ENCODE data around the gene CTDSPL2.
"Not testable (repeated sequence)": the region's sequence is repeated elsewhere in the genome, so short reads cannot be mapped to it uniquely, and the experiment has no call there.

CTDSPL2 gene

DNA sequence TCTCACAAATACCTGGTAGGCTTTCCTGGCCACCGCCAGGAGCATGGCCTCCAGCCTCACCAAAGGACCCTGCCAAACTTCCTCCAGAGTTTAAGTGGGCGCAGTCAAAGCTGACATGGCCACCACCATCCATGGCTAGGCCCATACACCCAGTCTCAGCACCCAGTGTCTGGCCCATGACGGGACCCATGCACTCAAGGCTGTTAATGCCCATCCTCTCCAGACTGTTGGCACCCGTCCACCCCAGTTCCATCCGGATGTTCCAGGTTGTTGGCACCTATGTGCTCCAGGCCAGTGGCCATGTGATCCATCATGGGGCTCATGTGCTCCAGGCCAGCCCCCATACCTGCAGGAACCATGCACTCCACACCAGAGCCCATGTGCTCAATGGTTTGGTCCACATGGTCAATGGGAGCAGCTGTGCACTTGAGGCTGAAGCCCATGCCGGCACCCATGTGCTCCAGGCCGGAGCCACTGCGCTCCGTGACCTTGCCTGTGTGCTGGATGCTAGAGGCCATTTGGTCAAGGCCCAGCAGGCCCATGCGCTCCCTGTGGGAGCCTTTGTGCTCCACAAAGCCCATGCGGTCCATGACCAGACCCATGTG lies 20.4 kb downstream of the CTDSPL2 start:
- no peaks in the 10 kb centered on the region for H3K4me1 ChIP-seq (ENCODE audit: insufficient read depth, low read length)
- no peak overlapping the region for H2AFZ ChIP-seq (ENCODE audit: low read depth, low read length)
- no peak overlapping the region for H3K4me3 ChIP-seq (ENCODE audit: low read length)
- peaks cover 7% of the 10 kb centered on the region for H3K9me3 ChIP-seq (ENCODE audit: low read length)
- peaks cover 11% of the 10 kb centered on the region for H3K36me3 ChIP-seq (ENCODE audit: insufficient read depth, low read length)
- no peaks in the 10 kb centered on the region for H3K27me3 ChIP-seq (ENCODE audit: insufficient read depth, low read length)

DNA sequence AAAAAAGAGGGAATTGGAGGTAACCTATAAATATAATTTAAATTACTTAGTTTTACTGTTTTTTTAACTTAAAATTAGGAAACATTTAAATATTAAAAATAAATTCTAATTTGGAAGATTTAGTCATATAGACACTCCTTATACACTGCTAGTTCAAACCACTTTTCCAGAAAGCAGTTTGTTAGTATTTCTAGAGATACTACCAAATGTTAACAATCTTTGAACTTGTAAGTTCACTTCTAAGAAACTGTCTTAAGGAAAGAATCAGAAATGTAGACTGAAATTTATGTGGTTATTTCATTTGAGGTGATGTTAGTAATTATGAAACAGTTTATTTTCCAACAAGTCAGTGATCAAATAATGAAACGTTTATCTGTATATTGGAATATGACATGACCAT lies 22.7 kb downstream of the CTDSPL2 start:
- no peaks in the 10 kb centered on the region for H3K27me3 ChIP-seq (ENCODE audit: insufficient read depth, low read length)
- H3K9me3 ChIP-seq (ENCODE audit: low read length): no peaks in the 10 kb centered on the region
- no peaks in the 10 kb centered on the region for H3K4me1 ChIP-seq (ENCODE audit: insufficient read depth, low read length)
- no peak overlapping the region for H2AFZ ChIP-seq (ENCODE audit: low read depth, low read length)
- no peak overlapping the region for H3K4me3 ChIP-seq (ENCODE audit: low read length)
- H3K36me3 ChIP-seq (ENCODE audit: insufficient read depth, low read length): peaks cover 6% of the 10 kb centered on the region

DNA sequence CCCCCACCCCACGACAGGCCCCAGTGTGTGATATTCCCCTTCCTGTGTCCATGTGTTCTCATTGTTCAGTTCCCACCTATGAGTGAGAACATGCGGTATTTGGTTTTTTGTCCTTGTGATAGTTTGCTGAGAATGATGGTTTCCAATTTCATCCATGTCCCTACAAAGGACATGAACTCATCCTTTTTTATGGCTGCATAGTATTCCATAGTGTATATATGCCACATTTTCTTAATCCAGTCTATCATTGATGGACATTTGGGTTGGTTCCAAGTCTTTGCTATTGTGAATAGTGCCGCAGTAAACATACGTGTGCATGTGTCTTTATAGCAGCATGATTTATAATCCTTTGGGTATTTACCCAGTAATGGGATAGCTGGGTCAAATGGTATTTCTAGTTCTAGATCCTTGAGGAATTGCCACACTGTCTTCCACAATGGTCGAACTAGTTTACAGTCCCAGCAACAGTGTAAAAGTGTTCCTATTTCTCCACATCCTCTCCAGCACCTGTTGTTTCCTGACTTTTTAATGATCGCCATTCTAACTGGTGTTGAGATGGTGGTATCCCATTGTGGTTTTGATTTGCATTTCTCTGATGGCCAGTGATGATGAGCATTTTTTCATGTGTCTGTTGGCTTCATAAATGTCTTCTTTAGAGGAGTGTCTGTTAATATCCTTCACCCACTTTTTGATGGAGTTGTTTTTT lies 26.3 kb downstream of the CTDSPL2 start:
- not testable (repeated sequence) for H3K4me1 ChIP-seq (ENCODE audit: insufficient read depth, low read length); H2AFZ ChIP-seq (ENCODE audit: low read depth, low read length); H3K4me3 ChIP-seq (ENCODE audit: low read length); H3K9me3 ChIP-seq (ENCODE audit: low read length); H3K27me3 ChIP-seq (ENCODE audit: insufficient read depth, low read length); H3K36me3 ChIP-seq (ENCODE audit: insufficient read depth, low read length)

DNA sequence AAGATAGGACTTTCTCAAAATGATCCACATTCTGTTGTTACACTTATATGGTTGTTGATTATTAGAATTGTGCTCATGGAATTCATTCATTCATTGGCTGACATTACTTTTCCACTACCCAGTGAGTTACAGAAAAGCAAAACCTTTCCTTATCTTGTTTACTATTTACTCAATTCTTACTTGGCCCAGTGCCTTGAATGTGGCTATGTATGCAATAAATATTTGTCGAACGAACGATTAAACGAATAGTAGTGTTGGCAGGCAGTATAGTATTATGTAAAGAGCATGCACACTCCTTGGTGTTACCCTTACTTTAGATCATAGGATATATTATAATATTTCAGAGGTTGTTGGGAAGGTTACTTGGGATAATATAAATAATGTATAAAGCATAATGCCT lies 31.0 kb downstream of the CTDSPL2 start:
- no peak overlapping the region for H3K4me3 ChIP-seq (ENCODE audit: low read length)
- H3K27me3 ChIP-seq (ENCODE audit: insufficient read depth, low read length): no peaks in the 10 kb centered on the region
- H2AFZ ChIP-seq (ENCODE audit: low read depth, low read length): no peak overlapping the region
- no peaks in the 10 kb centered on the region for H3K4me1 ChIP-seq (ENCODE audit: insufficient read depth, low read length)
- H3K9me3 ChIP-seq (ENCODE audit: low read length): no peaks in the 10 kb centered on the region
- peaks cover 38% of the 10 kb centered on the region for H3K36me3 ChIP-seq (ENCODE audit: insufficient read depth, low read length)

DNA sequence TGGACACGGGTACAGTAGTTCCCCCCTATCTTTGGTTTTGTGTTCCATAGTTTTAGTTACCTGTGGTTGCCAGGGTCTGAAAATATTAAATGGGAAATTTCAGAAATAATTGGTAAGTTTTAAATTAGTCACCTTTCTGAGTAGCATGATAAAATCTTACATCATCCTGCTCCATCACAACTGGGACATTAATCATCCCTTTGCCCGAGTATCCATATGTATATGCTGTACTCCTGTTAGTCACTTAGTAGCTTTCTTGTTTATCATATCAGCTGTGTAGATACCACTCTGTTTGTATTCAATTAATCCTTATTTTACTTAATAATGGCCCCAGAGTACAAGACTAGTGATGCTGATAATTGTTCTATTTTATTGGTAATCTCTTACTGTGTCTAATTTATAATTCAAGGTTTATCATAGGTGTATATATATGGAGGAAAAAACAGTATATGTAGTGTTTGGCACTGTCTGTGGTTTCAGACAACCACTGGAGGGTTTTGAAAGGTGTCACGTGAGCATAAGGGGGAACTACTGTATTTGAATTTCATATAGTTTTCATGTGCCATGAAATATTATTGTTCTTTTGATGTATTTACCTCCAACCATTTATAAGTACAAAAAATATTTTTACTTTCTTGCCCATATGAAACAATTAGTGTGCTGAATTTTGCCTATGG lies 41.4 kb downstream of the CTDSPL2 start:
- H3K36me3 ChIP-seq (ENCODE audit: insufficient read depth, low read length): peaks cover 34% of the 10 kb centered on the region

DNA sequence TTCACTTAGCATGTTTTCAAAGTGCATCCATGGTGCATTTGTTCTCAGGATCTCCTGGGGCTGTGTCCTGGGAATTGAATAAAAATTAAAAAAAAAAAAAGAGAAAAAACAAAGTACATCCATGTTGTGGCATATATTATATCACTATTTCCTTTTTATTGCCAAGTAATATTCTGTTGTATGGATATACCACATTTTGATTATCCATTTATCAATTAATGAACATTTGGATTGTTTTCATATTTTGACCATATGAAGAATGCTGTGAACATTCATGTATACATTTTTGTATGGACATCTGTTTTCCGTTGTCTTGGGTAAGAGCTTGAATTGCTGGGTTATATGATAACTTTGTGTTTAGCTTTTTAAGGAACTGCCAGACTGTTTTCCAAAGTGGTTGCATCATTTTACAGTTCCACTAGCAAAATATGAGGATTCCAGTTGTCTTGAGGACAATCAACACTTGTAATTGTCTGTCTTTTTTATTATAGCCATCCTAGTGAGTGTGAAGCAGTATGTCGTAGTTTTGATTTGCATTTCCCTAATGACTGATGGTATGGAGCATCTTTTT lies 44.5 kb downstream of the CTDSPL2 start:
- Histone ChIP-seq H3K4me3 (ENCODE audit: low read length) (no peak overlapping the region), H3K9me3 (ENCODE audit: low read length) (peaks cover 3% of the 10 kb centered on the region), H3K4me1 (ENCODE audit: insufficient read depth, low read length) (no peaks in the 10 kb centered on the region), H3K27me3 (ENCODE audit: insufficient read depth, low read length) (no peaks in the 10 kb centered on the region), H3K36me3 (ENCODE audit: insufficient read depth, low read length) (peaks cover 22% of the 10 kb centered on the region), H2AFZ (ENCODE audit: low read depth, low read length) (no peak overlapping the region)

More for the DNA sequence above, 41.4 kb downstream of the CTDSPL2 start:
- peaks cover 7% of the 10 kb centered on the region for H3K9me3 ChIP-seq (ENCODE audit: low read length)
- no peak overlapping the region for H3K4me3 ChIP-seq (ENCODE audit: low read length)
- no peaks in the 10 kb centered on the region for H3K4me1 ChIP-seq (ENCODE audit: insufficient read depth, low read length)
- H3K27me3 ChIP-seq (ENCODE audit: insufficient read depth, low read length): no peaks in the 10 kb centered on the region
- no peak overlapping the region for H2AFZ ChIP-seq (ENCODE audit: low read depth, low read length)

DNA sequence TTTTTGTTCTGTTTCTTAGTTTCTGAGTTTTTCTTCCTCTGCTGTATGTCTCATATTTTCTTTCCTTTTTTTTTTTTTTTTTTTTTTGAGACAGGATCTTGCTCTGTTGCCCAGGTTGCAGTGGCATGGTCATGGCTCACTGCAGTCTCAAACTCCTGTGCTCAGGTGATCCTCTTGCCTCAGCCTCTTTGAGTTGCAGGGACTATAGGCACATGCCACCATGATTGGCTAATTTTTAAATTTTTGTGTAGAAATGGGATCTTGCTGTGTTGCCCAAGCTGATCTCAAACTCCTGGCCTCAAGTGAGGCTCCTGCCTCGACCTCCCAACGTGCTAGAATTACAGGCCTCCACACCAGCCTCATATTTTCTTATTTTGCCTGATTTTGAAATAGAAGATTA lies 51.9 kb downstream of the CTDSPL2 start:
- Histone ChIP-seq H3K27me3 (ENCODE audit: insufficient read depth, low read length) (no peaks in the 10 kb centered on the region), H3K4me3 (ENCODE audit: low read length) (no peak overlapping the region), H3K36me3 (ENCODE audit: insufficient read depth, low read length) (peaks cover 10% of the 10 kb centered on the region), H3K9me3 (ENCODE audit: low read length) (no peaks in the 10 kb centered on the region), H3K4me1 (ENCODE audit: insufficient read depth, low read length) (no peaks in the 10 kb centered on the region), H2AFZ (ENCODE audit: low read depth, low read length) (no peak overlapping the region)

DNA sequence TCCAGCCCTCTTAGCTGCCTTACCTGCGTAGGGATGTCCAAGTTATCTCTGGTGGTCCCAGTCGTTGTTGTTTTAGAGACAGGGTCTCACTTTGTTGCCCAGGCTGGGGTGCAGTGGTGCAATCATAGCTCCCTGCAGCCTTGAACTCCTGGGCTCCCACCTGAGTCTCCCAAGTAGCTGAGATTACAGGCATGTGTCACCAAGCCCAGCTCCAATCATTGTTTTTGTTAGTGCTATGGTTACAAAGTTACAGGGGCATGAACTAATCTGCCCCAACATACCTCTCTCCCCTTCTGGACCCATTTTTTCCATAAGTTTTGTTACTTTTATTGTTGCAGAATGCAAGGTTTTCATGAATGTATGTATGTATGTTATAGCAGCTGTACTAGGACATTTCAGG lies 54.7 kb downstream of the CTDSPL2 start:
- peaks cover 26% of the 10 kb centered on the region for H3K36me3 ChIP-seq (ENCODE audit: insufficient read depth, low read length)
- no peak overlapping the region for H2AFZ ChIP-seq (ENCODE audit: low read depth, low read length)
- no peaks in the 10 kb centered on the region for H3K9me3 ChIP-seq (ENCODE audit: low read length)
- H3K27me3 ChIP-seq (ENCODE audit: insufficient read depth, low read length): no peaks in the 10 kb centered on the region
- H3K4me3 ChIP-seq (ENCODE audit: low read length): no peak overlapping the region
- no peaks in the 10 kb centered on the region for H3K4me1 ChIP-seq (ENCODE audit: insufficient read depth, low read length)

DNA sequence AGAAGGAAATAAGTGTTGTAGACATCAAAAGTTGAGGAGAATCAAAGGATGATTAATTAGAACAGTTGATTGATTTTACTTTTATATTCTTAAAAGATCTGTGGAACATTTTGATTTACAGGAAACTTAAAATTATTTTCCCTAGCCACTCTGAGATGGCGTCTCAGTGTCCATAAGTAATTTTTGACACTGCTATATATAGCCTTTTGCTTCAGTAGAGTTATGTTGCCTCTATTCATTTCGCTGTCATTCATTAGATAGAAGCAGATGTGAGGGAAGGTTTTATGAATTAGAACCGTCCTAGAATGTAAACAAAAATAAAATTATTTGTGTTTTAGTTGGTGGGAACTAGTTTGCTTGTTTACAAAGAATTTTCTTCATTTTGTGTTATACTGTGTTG lies 58.5 kb downstream of the CTDSPL2 start:
- H3K36me3 ChIP-seq (ENCODE audit: insufficient read depth, low read length): peaks cover 54% of the 10 kb centered on the region

DNA sequence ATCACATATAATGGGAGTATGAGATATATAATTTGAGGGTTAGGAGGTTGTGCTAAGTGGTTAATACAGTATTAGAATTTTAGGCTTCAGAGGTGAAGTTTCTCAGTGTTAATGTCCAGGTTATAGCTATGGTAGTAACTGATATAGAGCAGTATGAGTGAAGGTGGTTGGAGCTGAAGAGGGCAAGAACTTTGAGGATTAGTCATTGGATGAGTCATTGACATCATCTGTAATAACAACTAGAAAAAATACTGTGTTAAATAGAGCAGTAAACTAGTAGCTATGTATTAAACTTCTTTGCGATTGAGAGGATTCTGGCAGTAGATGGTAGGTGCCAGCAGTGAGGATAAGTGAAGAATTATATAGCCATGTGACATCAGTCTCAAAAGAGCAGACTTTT lies 62.0 kb downstream of the CTDSPL2 start:
- no peak overlapping the region for H2AFZ ChIP-seq (ENCODE audit: low read depth, low read length)
- H3K4me3 ChIP-seq (ENCODE audit: low read length): no peak overlapping the region
- no peaks in the 10 kb centered on the region for H3K4me1 ChIP-seq (ENCODE audit: insufficient read depth, low read length)
- no peaks in the 10 kb centered on the region for H3K27me3 ChIP-seq (ENCODE audit: insufficient read depth, low read length)
- H3K36me3 ChIP-seq (ENCODE audit: insufficient read depth, low read length): peaks cover 63% of the 10 kb centered on the region
- H3K9me3 ChIP-seq (ENCODE audit: low read length): no peaks in the 10 kb centered on the region

More for the DNA sequence above, 58.5 kb downstream of the CTDSPL2 start:
- Histone ChIP-seq H2AFZ (ENCODE audit: low read depth, low read length) (no peak overlapping the region), H3K27me3 (ENCODE audit: insufficient read depth, low read length) (no peaks in the 10 kb centered on the region), H3K4me1 (ENCODE audit: insufficient read depth, low read length) (no peaks in the 10 kb centered on the region), H3K9me3 (ENCODE audit: low read length) (no peaks in the 10 kb centered on the region), H3K4me3 (ENCODE audit: low read length) (no peak overlapping the region)

DNA sequence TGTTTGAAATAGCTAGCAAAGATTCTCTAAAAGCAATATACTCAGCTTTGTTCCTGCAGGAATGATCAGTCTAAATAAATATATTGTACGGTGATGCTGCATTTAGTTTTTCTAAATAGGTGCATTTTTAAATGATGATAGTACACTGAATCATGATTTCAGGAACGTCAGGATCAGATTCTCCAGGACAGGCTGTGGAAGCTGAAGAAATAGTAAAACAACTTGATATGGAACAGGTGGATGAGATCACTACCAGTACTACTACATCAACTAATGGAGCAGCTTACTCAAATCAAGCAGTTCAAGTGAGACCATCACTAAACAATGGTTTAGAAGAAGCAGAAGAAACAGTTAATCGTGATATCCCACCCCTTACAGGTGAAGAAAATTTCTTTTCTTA lies 63.2 kb downstream of the CTDSPL2 start:
- Histone ChIP-seq H3K9me3 (ENCODE audit: low read length) (no peaks in the 10 kb centered on the region), H3K4me3 (ENCODE audit: low read length) (no peak overlapping the region), H2AFZ (ENCODE audit: low read depth, low read length) (no peak overlapping the region), H3K27me3 (ENCODE audit: insufficient read depth, low read length) (no peaks in the 10 kb centered on the region), H3K4me1 (ENCODE audit: insufficient read depth, low read length) (no peaks in the 10 kb centered on the region), H3K36me3 (ENCODE audit: insufficient read depth, low read length) (peaks cover 63% of the 10 kb centered on the region)

DNA sequence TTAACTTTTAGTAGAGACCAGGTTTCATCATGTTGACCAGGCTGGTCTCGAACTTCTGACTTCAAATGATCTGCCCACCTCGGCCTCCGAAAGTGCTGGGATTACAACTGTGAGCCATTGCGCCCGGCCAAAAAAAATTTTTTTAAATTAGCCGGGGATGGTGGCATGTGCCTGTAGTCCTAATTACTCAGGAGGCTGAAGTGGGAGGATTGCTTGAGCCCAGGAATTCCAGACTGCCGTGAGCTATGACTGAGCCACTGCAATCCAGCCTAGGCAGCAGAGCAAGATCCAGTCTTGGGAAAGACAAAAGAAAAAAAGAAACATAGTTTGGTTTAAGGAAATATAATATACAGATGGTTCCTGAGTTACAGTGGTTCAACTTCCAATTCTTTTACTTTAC lies 64.6 kb downstream of the CTDSPL2 start:
- Histone ChIP-seq H3K9me3 (ENCODE audit: low read length) (no peaks in the 10 kb centered on the region), H3K4me3 (ENCODE audit: low read length) (no peak overlapping the region), H3K36me3 (ENCODE audit: insufficient read depth, low read length) (peaks cover 62% of the 10 kb centered on the region), H3K4me1 (ENCODE audit: insufficient read depth, low read length) (no peaks in the 10 kb centered on the region), H2AFZ (ENCODE audit: low read depth, low read length) (no peak overlapping the region), H3K27me3 (ENCODE audit: insufficient read depth, low read length) (no peaks in the 10 kb centered on the region)

DNA sequence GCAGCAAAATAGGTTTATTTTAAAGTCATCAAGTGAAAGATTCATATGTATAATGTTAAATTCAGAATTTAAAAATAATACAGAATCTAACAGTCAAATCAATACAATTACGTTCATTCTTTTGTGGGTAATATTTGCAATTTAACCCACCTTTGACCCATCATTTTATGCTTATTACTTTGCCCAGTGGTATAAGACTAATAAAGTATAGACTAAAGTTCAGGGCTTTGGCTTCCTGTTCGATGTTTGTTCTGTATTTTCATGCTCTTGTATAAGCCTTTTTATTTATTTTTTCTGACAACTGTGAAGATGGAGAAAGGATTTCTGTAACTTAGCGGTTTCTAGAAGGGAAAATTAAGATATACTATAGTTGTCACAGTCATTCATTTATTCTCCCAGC lies 65.2 kb downstream of the CTDSPL2 start:
- Histone ChIP-seq H3K9me3 (ENCODE audit: low read length) (no peaks in the 10 kb centered on the region), H3K27me3 (ENCODE audit: insufficient read depth, low read length) (no peaks in the 10 kb centered on the region), H3K36me3 (ENCODE audit: insufficient read depth, low read length) (peaks cover 60% of the 10 kb centered on the region), H3K4me3 (ENCODE audit: low read length) (no peak overlapping the region), H3K4me1 (ENCODE audit: insufficient read depth, low read length) (no peaks in the 10 kb centered on the region), H2AFZ (ENCODE audit: low read depth, low read length) (no peak overlapping the region)
